NCI-H774 (cell line): Measurements from ENCODE around the gene OCEL1.
A peak's percentile ranks its signal among the peaks of the same experiment; 100 is the strongest.
"Not testable (repeated sequence)": the region's sequence is repeated elsewhere in the genome, so short reads cannot be mapped to it uniquely, and the experiment has no call there.

ENCODE experiments used
- DNase-seq: peaks from one replicate; lab custom pipeline; 2025; lab: John Stamatoyannopoulos, UW

OCEL1 gene

DNA sequence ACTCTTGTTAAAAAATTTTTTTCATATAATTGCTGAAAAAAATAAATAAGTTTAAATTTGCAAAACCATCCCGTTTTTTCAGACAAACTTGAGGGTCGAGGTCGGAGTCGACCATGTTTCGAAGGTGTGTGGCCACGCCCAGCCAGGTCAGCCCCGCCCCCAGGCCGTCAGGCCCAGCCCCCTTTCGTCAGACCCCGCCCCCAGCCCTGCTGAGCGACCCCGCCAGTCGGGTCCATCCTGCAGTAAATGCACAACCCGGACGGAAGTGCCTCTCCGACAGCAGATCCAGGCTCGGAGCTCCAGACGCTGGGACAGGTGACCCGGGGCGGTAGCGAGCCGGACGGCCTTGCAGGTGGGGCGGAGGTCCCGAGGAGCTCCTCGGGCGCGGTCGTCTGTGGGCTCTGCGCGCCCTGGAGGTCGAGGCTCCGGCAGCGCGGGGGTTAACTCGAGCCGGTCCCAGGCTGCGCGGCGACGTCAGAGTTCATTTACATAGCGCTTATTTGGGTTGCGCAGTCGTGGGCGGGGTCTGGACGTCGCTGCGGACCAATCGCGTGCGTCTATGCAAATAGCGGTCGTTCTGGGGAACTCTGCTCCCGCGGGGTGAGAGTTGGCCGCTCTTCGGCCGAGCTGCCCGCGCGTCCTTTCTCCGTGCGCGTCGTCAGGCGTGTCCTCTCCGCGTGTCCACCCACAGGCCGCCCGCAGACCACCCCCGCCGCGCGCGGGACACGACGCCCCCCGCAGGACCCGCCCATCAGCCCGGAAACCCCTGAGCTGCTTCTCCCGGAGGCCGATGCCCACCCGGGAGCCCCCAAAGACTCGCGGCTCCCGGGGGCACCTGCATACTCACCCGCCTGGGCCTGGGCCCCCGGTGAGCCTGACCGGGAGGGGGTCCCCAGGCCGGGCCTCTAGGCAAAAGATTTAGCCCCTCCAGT, at the start of gene OCEL1:
Gene OCEL1 (plus strand): TSS at position 225 of the 932 bp plus-strand sequence. CDS start 22 bp downstream, at position 247.
- peak; percentile 95 for DNase-seq

GRCh38 chr19:17178291-17178690, 47.7 kb upstream of the OCEL1 start:
- DNase-seq, result no peak

- DNase-seq, result no peak
Observed at GRCh38 chr19:17180997-17181702, 44.9 kb upstream of the OCEL1 start.

GRCh38 chr19:17183271-17183761, 42.7 kb upstream of the OCEL1 start:
- no peak for DNase-seq

- DNase-seq, result no peak
Observed at GRCh38 chr19:17183858-17184321, 42.1 kb upstream of the OCEL1 start.

DNA sequence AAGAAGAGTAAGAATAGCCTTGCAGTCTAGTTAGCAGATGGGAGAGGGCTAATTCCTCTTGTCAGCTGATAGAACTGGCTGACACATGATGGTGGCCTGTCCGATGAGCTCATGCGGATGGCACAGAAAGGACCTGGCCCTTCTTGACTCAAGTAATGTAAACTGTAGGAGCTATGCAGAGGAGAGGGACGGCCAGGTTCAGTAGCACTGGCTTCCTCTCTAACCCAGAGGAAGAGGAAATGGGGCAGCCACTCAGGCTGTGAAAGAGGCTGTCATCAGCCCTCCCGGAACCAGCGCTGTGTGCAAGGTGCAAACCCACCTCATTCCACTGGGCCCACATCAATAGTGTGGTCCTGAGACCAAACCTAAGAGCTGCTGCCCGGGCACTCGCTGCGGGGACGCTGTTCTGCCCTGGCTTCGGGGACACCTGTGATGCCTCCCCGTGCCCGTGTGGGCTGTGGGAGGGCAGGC, 41.6 kb upstream of the OCEL1 start:
- no peak for DNase-seq

GRCh38 chr19:17185590-17185989, 40.4 kb upstream of the OCEL1 start:
- no peak for DNase-seq

DNA sequence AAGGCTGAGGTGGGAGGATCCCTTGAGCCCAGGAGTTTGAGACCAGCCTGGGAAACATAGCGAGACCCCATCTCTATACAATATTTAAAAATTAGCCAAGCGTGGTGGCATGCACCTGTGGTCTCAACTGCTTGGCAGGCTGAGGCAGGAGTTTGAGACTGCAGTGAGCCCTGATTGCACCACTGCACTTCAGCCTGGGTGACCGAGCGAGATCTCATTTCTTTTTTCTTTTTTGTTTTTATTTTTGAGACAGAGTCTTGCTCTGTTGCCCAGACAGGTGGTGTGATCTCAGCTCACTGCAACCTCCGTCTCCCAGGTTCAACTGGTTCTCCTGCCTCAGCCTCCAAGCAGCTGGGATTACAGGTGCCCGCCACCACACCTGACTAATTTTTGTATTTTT, 34.3 kb upstream of the OCEL1 start:
- not testable (repeated sequence) for DNase-seq

DNA sequence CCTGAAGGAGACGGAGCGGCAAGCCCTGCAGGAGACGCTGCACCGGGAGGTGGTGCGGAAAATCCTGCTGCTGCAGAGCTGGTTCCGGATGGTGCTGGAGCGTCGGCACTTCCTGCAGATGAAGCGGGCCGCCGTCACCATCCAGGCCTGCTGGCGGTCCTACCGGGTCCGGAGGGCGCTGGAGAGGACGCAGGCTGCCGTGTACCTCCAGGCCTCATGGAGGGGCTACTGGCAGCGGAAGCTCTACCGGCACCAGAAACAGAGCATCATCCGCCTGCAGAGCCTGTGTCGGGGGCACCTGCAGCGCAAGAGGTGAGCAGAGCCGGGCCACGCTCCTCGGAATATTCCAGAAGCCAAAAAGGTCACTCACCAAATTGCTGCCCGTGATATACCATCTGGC, 33.3 kb upstream of the OCEL1 start:
- DNase-seq, result no peak

- DNase-seq, result no peak
Observed at GRCh38 chr19:17194608-17195007, 31.4 kb upstream of the OCEL1 start.

DNA sequence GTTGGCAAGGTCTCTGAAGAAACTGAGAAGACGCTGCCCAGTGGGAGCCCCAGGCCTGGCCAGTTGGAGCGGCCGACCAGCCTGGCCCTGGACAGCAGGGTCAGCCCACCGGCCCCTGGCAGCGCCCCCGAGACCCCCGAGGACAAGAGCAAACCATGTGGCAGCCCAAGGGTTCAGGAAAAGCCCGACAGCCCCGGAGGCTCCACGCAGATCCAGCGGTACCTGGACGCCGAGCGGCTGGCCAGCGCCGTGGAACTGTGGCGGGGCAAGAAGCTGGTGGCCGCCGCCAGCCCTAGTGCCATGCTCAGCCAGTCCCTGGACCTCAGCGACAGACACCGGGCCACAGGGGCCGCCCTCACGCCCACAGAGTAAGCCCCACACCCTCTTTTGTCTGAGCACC, 30.9 kb upstream of the OCEL1 start:
- no peak for DNase-seq

DNA sequence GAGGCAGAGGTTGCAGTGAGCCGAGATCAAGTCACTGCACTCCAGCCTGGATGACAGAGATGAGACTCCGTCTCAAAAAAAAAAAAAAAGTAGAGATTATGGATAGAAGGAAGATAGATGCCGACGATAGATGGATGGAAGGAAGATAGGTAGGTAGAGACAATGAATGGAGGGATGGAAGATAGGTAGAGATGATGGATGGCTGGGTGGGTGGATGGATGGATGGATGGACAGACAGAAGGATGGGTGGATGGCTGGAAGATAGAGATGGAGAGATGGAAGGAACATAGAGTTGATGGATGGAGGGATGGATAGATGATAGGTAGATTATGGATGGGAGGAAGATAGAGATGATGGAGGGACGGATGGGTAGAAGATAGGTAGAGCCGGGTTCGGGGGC, 29.4 kb upstream of the OCEL1 start:
- DNase-seq, result no peak

DNA sequence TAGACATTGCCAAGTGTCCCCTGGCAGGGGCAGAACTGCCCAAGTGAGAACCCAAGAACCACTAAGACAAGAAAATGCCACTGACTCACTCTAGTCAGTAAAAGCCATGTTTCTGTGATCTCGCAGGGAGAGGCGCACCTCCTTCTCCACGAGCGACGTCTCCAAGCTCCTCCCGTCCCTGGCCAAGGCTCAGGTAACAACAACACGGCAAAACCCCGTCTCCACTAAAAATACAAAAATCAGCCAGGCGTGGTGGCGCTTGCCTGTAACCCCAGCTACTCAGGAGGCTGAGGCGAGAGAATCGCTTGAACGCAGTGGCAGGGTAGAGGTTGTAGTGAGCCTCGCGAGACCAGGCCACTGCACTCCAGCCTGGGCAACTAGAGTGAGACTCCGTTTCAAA, 28.4 kb upstream of the OCEL1 start:
- no peak for DNase-seq

- no peak for DNase-seq
Observed at GRCh38 chr19:17200408-17201079, 25.5 kb upstream of the OCEL1 start.

DNA sequence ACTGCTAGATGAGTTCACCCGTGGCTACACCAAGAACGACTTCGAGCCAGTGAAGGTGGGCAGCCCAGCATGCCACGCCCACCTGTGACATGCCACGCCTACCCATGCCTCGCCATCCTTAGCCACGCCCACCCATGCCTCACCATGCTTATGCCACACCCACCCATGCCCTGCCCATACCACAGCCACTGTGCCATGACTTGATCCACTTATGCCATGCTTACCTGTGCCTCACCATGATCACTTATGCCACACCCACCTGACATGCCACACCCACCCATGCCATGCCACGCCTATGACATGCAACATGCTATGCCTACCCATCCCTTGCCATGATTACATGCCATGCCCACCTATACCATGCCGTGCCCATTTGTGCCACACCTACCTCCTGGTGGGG, 23.8 kb upstream of the OCEL1 start:
- DNase-seq, result no peak

DNA sequence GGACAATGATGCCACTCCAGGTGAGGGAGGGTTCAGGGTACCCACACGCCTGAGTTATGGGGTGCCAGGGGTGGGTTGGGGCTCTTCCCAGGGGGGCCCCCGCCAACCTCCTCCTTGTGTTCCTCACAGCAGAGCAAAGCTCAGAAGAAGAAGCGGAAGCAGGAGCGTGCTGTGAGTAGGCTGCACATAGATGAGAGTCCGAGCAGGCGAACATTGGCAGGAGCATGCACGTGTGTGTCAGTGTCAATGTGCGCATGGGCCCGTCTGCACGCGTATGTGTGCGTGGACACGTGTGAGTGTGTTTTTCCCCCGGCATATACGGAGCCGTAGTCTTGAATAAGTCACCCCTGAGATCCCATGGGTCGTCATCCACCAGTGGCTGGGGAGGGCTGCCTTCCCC, 23.3 kb upstream of the OCEL1 start:
- DNase-seq, result no peak

GRCh38 chr19:17205237-17206140, 20.5 kb upstream of the OCEL1 start:
- DNase-seq, result no peak

GRCh38 chr19:17206736-17207581, 19.1 kb upstream of the OCEL1 start:
- DNase-seq, result no peak

GRCh38 chr19:17209126-17210036, 16.6 kb upstream of the OCEL1 start:
- peak; percentile 17 for DNase-seq
